ENCODE data around the gene ITPRIP.
A peak's percentile ranks its signal among the peaks of the same experiment; 100 is the strongest.

The ITPRIP gene

GRCh38 chr10:104304356-104304745 lies 33.9 kb downstream of the ITPRIP start:
- no peak overlapping the region for H4K8ac ChIP-seq (ENCODE audit: low read depth, low read length)
- no peak overlapping the region for H3K4me3 ChIP-seq (ENCODE audit: low read length in 2 of 2)
- no peaks in the 10 kb centered on the region for H3K27me3 ChIP-seq (ENCODE audit: control insufficient read depth in 3 of 3, insufficient read depth in 3 of 3, low read depth in 1 of 3, low read length in 3 of 3)
- no peak overlapping the region for H2AK5ac ChIP-seq (ENCODE audit: low read depth, low read length)
- no peak overlapping the region for H3K9ac ChIP-seq (ENCODE audit: low read depth, low read length, poor library complexity)
- no peak overlapping the region for H3K27ac ChIP-seq (replicated peaks; ENCODE audit: low read length)
- H2BK15ac ChIP-seq (ENCODE audit: low read length), result no peak overlapping the region
- H3K9me3 ChIP-seq (replicated peaks in 1 of 2; ENCODE audit: control insufficient read depth in 2 of 2, insufficient read depth in 1 of 2, low read depth in 1 of 2, low read length in 2 of 2), result peaks cover 0 to 5% of the 10 kb centered on the region in 2 donors
- no peak overlapping the region for H2AFZ ChIP-seq (ENCODE audit: low read length)
- no peak overlapping the region for H4K91ac ChIP-seq (ENCODE audit: low read depth, low read length, poor library complexity)
- no peak for DNase-seq (ENCODE audit: low spot score)
- no peak overlapping the region for H3K23ac ChIP-seq (ENCODE audit: low read depth, low read length, poor library complexity)
- no peak overlapping the region for H2BK12ac ChIP-seq (ENCODE audit: low read length)
- H3K4ac ChIP-seq (ENCODE audit: low read length), result no peak overlapping the region
- peaks cover 0 to 3% of the 10 kb centered on the region in 2 donors for H3K36me3 ChIP-seq (replicated peaks in 1 of 2; ENCODE audit: control insufficient read depth in 2 of 2, insufficient read depth in 2 of 2, low read length in 2 of 2)
- H3K4me1 ChIP-seq (ENCODE audit: control insufficient read depth in 2 of 2, insufficient read depth in 1 of 2, low read depth in 1 of 2, low read length in 2 of 2), result peaks cover 10 to 26% of the 10 kb centered on the region in 2 donors
- H2BK5ac ChIP-seq (ENCODE audit: low read length), result no peak overlapping the region
- H2BK120ac ChIP-seq (ENCODE audit: low read depth, low read length), result no peak overlapping the region
- H3K18ac ChIP-seq (ENCODE audit: low read length), result no peak overlapping the region
- no peaks in the 10 kb centered on the region for H3K79me1 ChIP-seq (ENCODE audit: low read depth, low read length)
- no peak overlapping the region for H3K4me2 ChIP-seq (ENCODE audit: insufficient read depth, low read length, poor library complexity, severe bottlenecking)
- no CpG with 5 or more reads among the region's 4 CpGs for WGBS, 2 donors (ENCODE audit: extremely low coverage in 2 of 2, insufficient read length in 2 of 2, insufficient replicate concordance in 1 of 2)
- H3K14ac ChIP-seq (ENCODE audit: low read length), result no peak overlapping the region

GRCh38 chr10:104303594-104304355 lies 34.5 kb downstream of the ITPRIP start:
- Histone ChIP-seq H3K79me1 (ENCODE audit: low read depth, low read length) (no peaks in the 10 kb centered on the region), H3K14ac (ENCODE audit: low read length) (no peak overlapping the region), H3K9me3 (replicated peaks in 1 of 2; ENCODE audit: control insufficient read depth in 2 of 2, insufficient read depth in 1 of 2, low read depth in 1 of 2, low read length in 2 of 2) (peaks cover 0 to 5% of the 10 kb centered on the region in 2 donors), H3K27me3 (ENCODE audit: control insufficient read depth in 3 of 3, insufficient read depth in 3 of 3, low read depth in 1 of 3, low read length in 3 of 3) (no peaks in the 10 kb centered on the region), H2AFZ (ENCODE audit: low read length) (no peak overlapping the region), H3K18ac (ENCODE audit: low read length) (no peak overlapping the region), H3K4me2 (ENCODE audit: insufficient read depth, low read length, poor library complexity, severe bottlenecking) (no peak overlapping the region), H3K27ac (replicated peaks; ENCODE audit: low read length) (no peak overlapping the region), H3K4ac (ENCODE audit: low read length) (no peak overlapping the region), H3K23ac (ENCODE audit: low read depth, low read length, poor library complexity) (no peak overlapping the region), H3K9ac (ENCODE audit: low read depth, low read length, poor library complexity) (no peak overlapping the region), H3K36me3 (replicated peaks in 1 of 2; ENCODE audit: control insufficient read depth in 2 of 2, insufficient read depth in 2 of 2, low read length in 2 of 2) (no peaks in the 10 kb centered on the region), H2BK12ac (ENCODE audit: low read length) (no peak overlapping the region), H4K8ac (ENCODE audit: low read depth, low read length) (no peak overlapping the region), H3K4me1 (ENCODE audit: control insufficient read depth in 2 of 2, insufficient read depth in 1 of 2, low read depth in 1 of 2, low read length in 2 of 2) (peaks cover 10 to 26% of the 10 kb centered on the region in 2 donors), H2BK5ac (ENCODE audit: low read length) (no peak overlapping the region), H3K4me3 (ENCODE audit: low read length in 2 of 2) (no peak overlapping the region), H2BK120ac (ENCODE audit: low read depth, low read length) (no peak overlapping the region), H2BK15ac (ENCODE audit: low read length) (no peak overlapping the region), H2AK5ac (ENCODE audit: low read depth, low read length) (no peak overlapping the region), H4K91ac (ENCODE audit: low read depth, low read length, poor library complexity) (no peak overlapping the region)
- WGBS, 2 donors (ENCODE audit: extremely low coverage in 2 of 2, insufficient read length in 2 of 2, insufficient replicate concordance in 1 of 2), result no CpG with 5 or more reads among the region's 2 CpGs
- DNase-seq (ENCODE audit: low spot score), result no peak

GRCh38 chr10:104301907-104302690 lies 36.2 kb downstream of the ITPRIP start:
- H3K4ac ChIP-seq (ENCODE audit: low read length), result no peak overlapping the region
- no peak overlapping the region for H3K9ac ChIP-seq (ENCODE audit: low read depth, low read length, poor library complexity)
- H2AK5ac ChIP-seq (ENCODE audit: low read depth, low read length), result no peak overlapping the region
- no peaks in the 10 kb centered on the region for H3K36me3 ChIP-seq (replicated peaks in 1 of 2; ENCODE audit: control insufficient read depth in 2 of 2, insufficient read depth in 2 of 2, low read length in 2 of 2)
- no peaks in the 10 kb centered on the region for H3K27me3 ChIP-seq (ENCODE audit: control insufficient read depth in 3 of 3, insufficient read depth in 3 of 3, low read depth in 1 of 3, low read length in 3 of 3)
- H3K4me2 ChIP-seq (ENCODE audit: insufficient read depth, low read length, poor library complexity, severe bottlenecking), result no peak overlapping the region
- WGBS, 2 donors (ENCODE audit: extremely low coverage in 2 of 2, insufficient read length in 2 of 2, insufficient replicate concordance in 1 of 2), result no CpG with 5 or more reads among the region's 3 CpGs
- no peak overlapping the region for H3K18ac ChIP-seq (ENCODE audit: low read length)
- H2BK12ac ChIP-seq (ENCODE audit: low read length), result no peak overlapping the region
- no peak overlapping the region for H2AFZ ChIP-seq (ENCODE audit: low read length)
- H4K91ac ChIP-seq (ENCODE audit: low read depth, low read length, poor library complexity), result no peak overlapping the region
- no peaks in the 10 kb centered on the region for H3K79me1 ChIP-seq (ENCODE audit: low read depth, low read length)
- no peak overlapping the region for H4K8ac ChIP-seq (ENCODE audit: low read depth, low read length)
- no peak for DNase-seq (ENCODE audit: low spot score)
- H3K27ac ChIP-seq (replicated peaks; ENCODE audit: low read length), result no peak overlapping the region
- H2BK120ac ChIP-seq (ENCODE audit: low read depth, low read length), result no peak overlapping the region
- H3K4me1 ChIP-seq (ENCODE audit: control insufficient read depth in 2 of 2, insufficient read depth in 1 of 2, low read depth in 1 of 2, low read length in 2 of 2), result peaks cover 9 to 23% of the 10 kb centered on the region in 2 donors
- no peak overlapping the region for H2BK5ac ChIP-seq (ENCODE audit: low read length)
- H3K9me3 ChIP-seq (replicated peaks in 1 of 2; ENCODE audit: control insufficient read depth in 2 of 2, insufficient read depth in 1 of 2, low read depth in 1 of 2, low read length in 2 of 2), result peaks cover 0 to 5% of the 10 kb centered on the region in 2 donors
- H3K4me3 ChIP-seq (ENCODE audit: low read length in 2 of 2), result no peak overlapping the region
- H2BK15ac ChIP-seq (ENCODE audit: low read length), result no peak overlapping the region
- H3K23ac ChIP-seq (ENCODE audit: low read depth, low read length, poor library complexity), result no peak overlapping the region
- H3K14ac ChIP-seq (ENCODE audit: low read length), result no peak overlapping the region

GRCh38 chr10:104300736-104301292 lies 37.5 kb downstream of the ITPRIP start:
- no CpG with 5 or more reads among the region's 7 CpGs for WGBS, 2 donors (ENCODE audit: extremely low coverage in 2 of 2, insufficient read length in 2 of 2, insufficient replicate concordance in 1 of 2)

More at GRCh38 chr10:104300736-104301292, 37.5 kb downstream of the ITPRIP start:
- H2BK12ac ChIP-seq (ENCODE audit: low read length), result no peak overlapping the region
- no peak overlapping the region for H3K9ac ChIP-seq (ENCODE audit: low read depth, low read length, poor library complexity)
- H3K18ac ChIP-seq (ENCODE audit: low read length), result no peak overlapping the region
- H3K36me3 ChIP-seq (replicated peaks in 1 of 2; ENCODE audit: control insufficient read depth in 2 of 2, insufficient read depth in 2 of 2, low read length in 2 of 2), result no peaks in the 10 kb centered on the region
- no peak overlapping the region for H2BK15ac ChIP-seq (ENCODE audit: low read length)
- peaks cover 4 to 16% of the 10 kb centered on the region in 2 donors for H3K4me1 ChIP-seq (ENCODE audit: control insufficient read depth in 2 of 2, insufficient read depth in 1 of 2, low read depth in 1 of 2, low read length in 2 of 2)
- H2BK5ac ChIP-seq (ENCODE audit: low read length), result no peak overlapping the region
- H3K27ac ChIP-seq (replicated peaks; ENCODE audit: low read length), result no peak overlapping the region
- no peak overlapping the region for H3K23ac ChIP-seq (ENCODE audit: low read depth, low read length, poor library complexity)
- H3K14ac ChIP-seq (ENCODE audit: low read length), result no peak overlapping the region
- no peaks in the 10 kb centered on the region for H3K79me1 ChIP-seq (ENCODE audit: low read depth, low read length)
- H4K91ac ChIP-seq (ENCODE audit: low read depth, low read length, poor library complexity), result no peak overlapping the region
- no peak overlapping the region for H3K4me3 ChIP-seq (ENCODE audit: low read length in 2 of 2)
- peak overlapping the region; percentile 31 for H2AFZ ChIP-seq (ENCODE audit: low read length)
- no peak overlapping the region for H2AK5ac ChIP-seq (ENCODE audit: low read depth, low read length)
- no peak overlapping the region for H3K4me2 ChIP-seq (ENCODE audit: insufficient read depth, low read length, poor library complexity, severe bottlenecking)
- H3K4ac ChIP-seq (ENCODE audit: low read length), result no peak overlapping the region
- no peak overlapping the region for H2BK120ac ChIP-seq (ENCODE audit: low read depth, low read length)
- DNase-seq (ENCODE audit: low spot score), result no peak
- peaks cover 0 to 5% of the 10 kb centered on the region in 2 donors for H3K9me3 ChIP-seq (replicated peaks in 1 of 2; ENCODE audit: control insufficient read depth in 2 of 2, insufficient read depth in 1 of 2, low read depth in 1 of 2, low read length in 2 of 2)
- no peak overlapping the region for H4K8ac ChIP-seq (ENCODE audit: low read depth, low read length)
- no peaks in the 10 kb centered on the region for H3K27me3 ChIP-seq (ENCODE audit: control insufficient read depth in 3 of 3, insufficient read depth in 3 of 3, low read depth in 1 of 3, low read length in 3 of 3)
